HG02943 (cell line): ENCODE data around the gene DMD.
"Not testable (repeated sequence)": the region's sequence is repeated elsewhere in the genome, so short reads cannot be mapped to it uniquely, and the experiment has no call there.

ENCODE experiments used
- ATAC-seq: cut with Tn5 transposase; IDR thresholded peaks from one replicate; pipeline ENCODE4 v1.9.1; 2021; ENCODE audit warnings: mild to moderate bottlenecking, low read depth, moderate library complexity; ENCODE audit not compliant: unreplicated experiment

Gene DMD

DNA sequence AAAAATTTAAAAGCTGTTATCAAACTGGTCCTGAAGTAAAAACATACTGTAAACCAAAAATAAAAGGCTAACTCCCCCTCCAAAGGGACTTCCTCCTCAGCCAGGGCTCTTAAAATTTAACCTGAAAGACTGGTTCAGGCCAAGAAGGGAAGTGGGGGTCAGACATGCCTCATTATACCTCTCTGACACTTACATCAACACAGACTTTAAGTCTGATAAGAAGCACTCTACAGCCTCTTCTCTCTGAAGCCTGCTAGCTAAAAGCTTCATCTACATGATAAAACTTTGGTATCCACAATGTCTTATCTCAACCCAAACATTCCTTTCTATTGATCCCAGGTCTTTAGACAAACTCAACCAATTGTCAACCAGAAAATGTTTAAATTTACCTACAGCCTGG is 682.9 kb downstream of the DMD start:
- ATAC-seq = not testable (repeated sequence)

DNA sequence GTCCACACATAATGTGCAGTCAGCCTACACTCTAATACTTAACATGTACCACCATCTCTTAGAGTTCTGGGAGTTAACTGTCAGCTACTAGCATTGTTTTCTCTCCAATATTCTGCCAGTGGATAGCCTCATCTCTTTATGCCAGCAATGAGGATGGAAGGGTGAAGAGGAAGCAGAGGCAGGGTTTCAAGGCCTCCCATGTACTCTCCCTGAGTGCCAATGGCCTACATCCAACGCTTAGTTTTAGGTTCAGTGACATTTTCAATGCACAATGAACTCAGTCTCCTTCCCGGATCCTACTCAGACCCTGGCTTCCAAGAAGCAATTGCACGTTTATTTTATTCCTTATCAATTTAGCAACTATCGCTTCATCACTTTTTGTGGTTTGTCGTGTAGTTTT is 686.1 kb downstream of the DMD start:
- no peak for ATAC-seq

DNA sequence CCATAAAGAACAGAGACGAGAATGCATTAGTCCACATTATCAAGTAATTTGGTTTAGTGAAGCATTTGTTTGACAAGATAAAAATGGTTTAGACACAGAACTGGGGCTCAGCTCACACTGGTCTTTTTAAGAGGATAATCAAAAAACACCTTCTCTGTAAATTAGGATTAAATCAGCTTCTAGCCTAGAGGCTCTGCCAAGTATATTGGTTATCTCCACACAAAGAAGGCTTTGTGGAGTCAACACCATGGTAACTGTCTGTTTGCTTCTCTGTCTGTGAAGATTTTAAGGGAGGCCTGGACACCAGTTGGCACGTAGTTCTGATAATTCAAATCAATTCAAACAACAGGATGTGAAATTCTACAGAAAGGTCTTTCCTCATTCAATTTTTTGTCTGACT is 687.0 kb downstream of the DMD start:
- ATAC-seq = no peak

DNA sequence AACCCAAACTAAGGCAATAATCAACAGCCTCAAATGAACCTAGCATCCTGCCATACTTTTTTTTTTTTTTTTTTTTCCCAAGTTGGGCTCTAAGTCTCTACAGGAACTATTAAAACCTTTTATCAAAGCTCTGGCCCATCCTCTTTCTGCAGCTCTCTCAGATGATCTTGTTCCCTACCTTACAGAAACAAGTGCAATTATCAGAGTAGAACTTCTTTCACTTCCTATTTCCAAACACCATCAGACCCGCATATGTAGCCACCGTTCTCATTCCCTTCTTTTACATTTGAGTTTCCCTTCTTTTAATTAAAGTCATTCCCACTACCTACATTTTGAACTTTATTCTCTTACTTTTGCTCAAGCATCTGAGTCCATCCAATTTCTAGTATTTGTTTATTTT is 690.6 kb downstream of the DMD start:
- ATAC-seq = no peak

DNA sequence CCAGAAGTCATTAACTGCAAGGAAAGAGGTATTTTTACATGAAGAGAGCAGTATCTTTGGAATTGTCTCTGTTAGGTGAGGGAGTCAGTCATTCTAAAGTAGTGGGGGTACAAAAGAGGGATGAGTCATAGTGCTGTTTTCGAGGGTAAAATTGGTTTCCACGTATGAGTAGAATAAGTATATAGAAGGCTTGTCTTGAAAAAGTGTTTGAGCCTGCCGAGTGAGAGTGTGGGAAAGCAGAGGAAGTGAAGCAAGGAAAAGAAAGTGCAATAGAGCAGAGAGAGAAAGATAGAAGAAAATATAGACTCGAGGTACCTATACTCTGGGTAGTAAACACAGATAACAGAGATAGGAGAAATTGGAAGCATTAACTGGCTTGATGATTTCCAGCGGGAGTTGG is 696.4 kb downstream of the DMD start:
- peak; percentile 55 for ATAC-seq

GRCh38 chrX:32501606-32502005 is 709.7 kb downstream of the DMD start:
- no peak for ATAC-seq

DNA sequence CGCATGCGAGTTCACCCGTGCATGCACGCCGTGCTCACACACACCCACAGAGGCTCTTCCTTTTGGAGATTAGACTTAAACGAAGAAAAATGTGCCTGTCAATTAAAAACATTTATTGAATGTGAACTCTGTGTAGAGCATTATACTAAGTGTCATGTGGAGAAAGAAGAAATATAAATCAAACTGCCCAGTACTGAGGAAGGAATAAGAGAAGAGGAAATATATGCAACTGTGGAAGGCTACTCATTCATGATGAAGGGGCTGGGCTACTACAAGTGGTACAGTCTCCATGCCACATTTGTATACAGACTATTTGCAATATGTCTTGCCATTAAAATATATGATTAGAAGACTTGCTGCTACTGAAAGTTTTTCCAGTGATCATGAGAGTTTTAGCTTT is 714.7 kb downstream of the DMD start:
- ATAC-seq = no peak

GRCh38 chrX:32495855-32496254 is 715.5 kb downstream of the DMD start:
- no peak for ATAC-seq

GRCh38 chrX:32489125-32489524 is 722.2 kb downstream of the DMD start:
- no peak for ATAC-seq

DNA sequence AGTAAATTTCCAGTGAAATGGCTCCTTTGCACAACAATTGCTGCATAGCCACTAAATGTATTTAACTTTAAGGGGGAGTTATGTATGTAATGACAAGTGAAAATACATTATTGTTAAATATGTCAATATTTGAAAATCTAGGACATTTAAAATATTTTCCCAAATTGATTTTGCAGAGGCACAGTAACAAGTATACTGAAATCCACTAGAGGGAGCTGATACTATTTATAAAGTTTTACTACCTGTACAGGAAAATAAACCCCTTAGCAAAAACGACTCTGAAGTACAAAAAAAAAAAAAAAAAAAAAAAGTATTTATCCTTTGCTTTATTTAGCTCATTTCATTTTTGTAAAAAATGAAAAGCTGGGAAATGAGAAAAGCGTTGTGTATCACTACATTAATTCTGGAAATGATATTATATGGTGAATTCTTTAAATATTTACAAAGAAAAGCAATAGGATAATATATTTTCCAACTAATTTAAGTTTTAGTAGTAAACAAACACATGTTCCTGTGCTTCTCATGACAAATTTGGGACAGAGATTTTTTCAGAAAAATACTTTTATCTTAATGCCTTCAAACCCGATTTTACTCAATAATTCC is 727.7 kb downstream of the DMD start:
- ATAC-seq = no peak

DNA sequence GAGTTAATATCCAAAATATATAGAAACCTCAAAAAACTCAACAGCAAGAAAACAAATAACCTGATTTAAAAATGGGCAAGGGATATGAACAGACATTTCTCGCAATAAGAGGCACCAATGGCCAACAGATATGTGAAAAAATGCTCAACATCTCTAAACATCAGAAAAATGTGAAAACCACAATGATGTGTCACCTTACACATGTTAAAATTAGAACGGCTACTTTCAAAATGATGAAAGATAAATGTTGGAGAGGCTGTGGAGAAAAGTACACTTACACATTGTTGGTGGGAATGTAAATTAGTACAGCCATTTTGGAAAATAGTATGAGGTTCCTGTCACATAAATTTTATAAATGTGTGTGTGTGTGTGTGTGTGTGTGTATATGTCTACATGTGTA is 731.3 kb downstream of the DMD start:
- ATAC-seq = no peak

- ATAC-seq = no peak
Measured at GRCh38 chrX:32472364-32472763, 739.0 kb downstream of the DMD start.

GRCh38 chrX:32455704-32456103 is 755.6 kb downstream of the DMD start:
- no peak for ATAC-seq

GRCh38 chrX:32451954-32452695 is 759.2 kb downstream of the DMD start:
- ATAC-seq = no peak

- peak; percentile 65 for ATAC-seq
Measured at GRCh38 chrX:32448945-32449344, 762.4 kb downstream of the DMD start.

GRCh38 chrX:32448320-32448719 is 763.0 kb downstream of the DMD start:
- ATAC-seq = peak; percentile 99

GRCh38 chrX:32447640-32448039 is 763.7 kb downstream of the DMD start:
- ATAC-seq = no peak

- ATAC-seq = no peak
Measured at GRCh38 chrX:32443841-32444240, 767.5 kb downstream of the DMD start.

GRCh38 chrX:32421266-32421665 is 790.1 kb downstream of the DMD start:
- ATAC-seq = no peak

- ATAC-seq = no peak
Measured at GRCh38 chrX:32408389-32408788, 803.0 kb downstream of the DMD start.

GRCh38 chrX:32397562-32398216 is 813.7 kb downstream of the DMD start:
- no peak for ATAC-seq

- ATAC-seq = no peak
Measured at GRCh38 chrX:32395878-32396277, 815.5 kb downstream of the DMD start.
